Mesothelial cell of epicardium (in vitro differentiated cells): ENCODE data around the gene NAGLU. TPM values are rescaled to one million over a fixed set of nuclear protein-coding genes. Genes with fewer than 3 reads are reported as not detected.
"Not testable (repeated sequence)": the region's sequence is repeated elsewhere in the genome, so short reads cannot be mapped to it uniquely, and the experiment has no call there.

Source experiments
- DNase-seq, 2 experiments: peaks; one replicate each; pipeline ENCODE4 v3.0.0; 2021; ENCODE audit warnings: low spot score in 2 of 2; ENCODE audit not compliant: unreplicated experiment in 2 of 2
- H3K27ac Mint-ChIP-seq: 2 replicates; pipeline ENCODE4 v1.8.0; 2021; ENCODE audit warnings: mixed read lengths
- H3K27me3 Mint-ChIP-seq: 2 replicates; pipeline ENCODE4 v1.8.0; 2021; ENCODE audit warnings: low read depth, mixed read lengths
- H3K36me3 Mint-ChIP-seq: 2 replicates; pipeline ENCODE4 v1.8.0; 2021; ENCODE audit warnings: mixed read lengths
- H3K4me1 Mint-ChIP-seq: 2 replicates; pipeline ENCODE4 v1.8.0; 2021; ENCODE audit warnings: mixed read lengths
- H3K4me3 Mint-ChIP-seq: 2 replicates; pipeline ENCODE4 v1.8.0; 2021; ENCODE audit warnings: mild to moderate bottlenecking, moderate library complexity, mixed read lengths
- H3K9me3 Mint-ChIP-seq: 2 replicates; pipeline ENCODE4 v1.8.0; 2021; ENCODE audit warnings: mixed read lengths
- CTCF ChIP-seq: fragments of 200-600 bp; sonication (generic); IDR thresholded peaks from one replicate; pipeline ENCODE4 v1.5.0; 2021; ENCODE audit warnings: antibody characterized with exemption; ENCODE audit not compliant: unreplicated experiment
- total RNA-seq: library from RNA; stranded (reverse); gene quantifications from 3 replicates; pipeline ENCODE4 v1.2.1, GENCODE V29; 2021

The NAGLU gene
- total RNA-seq, 1 donor from 2014 or later = 31.9 TPM

- peaks cover 11% of the 10 kb centered on the region for H3K4me1 Mint-ChIP-seq
- no peaks in the 10 kb centered on the region for H3K27me3 Mint-ChIP-seq
- H3K36me3 Mint-ChIP-seq = peaks cover 22% of the 10 kb centered on the region
- peak overlapping the region; percentile 64 for H3K27ac Mint-ChIP-seq
- H3K4me3 Mint-ChIP-seq = no peak overlapping the region
- H3K9me3 Mint-ChIP-seq = no peaks in the 10 kb centered on the region
- no peak for TF ChIP-seq CTCF
- DNase-seq = no peak
These were observed 5.2 kb downstream of the NAGLU start for GRCh38 chr17:42541041-42541833.

- H3K27ac Mint-ChIP-seq = no peak overlapping the region
- no peak overlapping the region for H3K4me3 Mint-ChIP-seq
- no peak for TF ChIP-seq CTCF
- H3K9me3 Mint-ChIP-seq = no peaks in the 10 kb centered on the region
- no peak for DNase-seq
- H3K36me3 Mint-ChIP-seq = peaks cover 20% of the 10 kb centered on the region
- no peaks in the 10 kb centered on the region for H3K27me3 Mint-ChIP-seq
- no peaks in the 10 kb centered on the region for H3K4me1 Mint-ChIP-seq
These were observed 7.4 kb downstream of the NAGLU start for GRCh38 chr17:42543190-42544079.

GRCh38 chr17:42544874-42545283, 8.8 kb downstream of the NAGLU start:
- Mint-ChIP-seq H3K36me3 (peaks cover 14% of the 10 kb centered on the region), H3K4me1 (peaks cover 4% of the 10 kb centered on the region), H3K9me3 (no peaks in the 10 kb centered on the region), H3K27me3 (no peaks in the 10 kb centered on the region), H3K4me3 (no peak overlapping the region), H3K27ac (peak overlapping the region; percentile 36)
- DNase-seq = no peak
- TF ChIP-seq CTCF = no peak

- H3K4me1 Mint-ChIP-seq, DNase-seq, H3K9me3 Mint-ChIP-seq, H3K27ac Mint-ChIP-seq, H3K4me3 Mint-ChIP-seq, H3K27me3 Mint-ChIP-seq, H3K36me3 Mint-ChIP-seq: not testable (repeated sequence)
These were observed 9.9 kb downstream of the NAGLU start for GRCh38 chr17:42545755-42546505.

- Mint-ChIP-seq H3K4me3 (no peak overlapping the region), H3K36me3 (peaks cover 2% of the 10 kb centered on the region), H3K9me3 (no peaks in the 10 kb centered on the region), H3K27me3 (no peaks in the 10 kb centered on the region), H3K27ac (no peak overlapping the region), H3K4me1 (peaks cover 6% of the 10 kb centered on the region)
- DNase-seq = no peak
- no peak for TF ChIP-seq CTCF
These were observed 11.0 kb downstream of the NAGLU start for GRCh38 chr17:42547001-42547461.
